ENCODE results near the gene DNAJB4. TPM values are rescaled to one million over a fixed set of nuclear protein-coding genes. Genes with fewer than 3 reads are reported as not detected.
A peak's percentile ranks its signal among the peaks of the same experiment; 100 is the strongest.

Gene DNAJB4
- total and polyA plus RNA-seq, 2 of the 13 experiments (the other 11 are each of a cell fraction or from before 2014, with no cell fraction given) = 4.4 to 18.6 TPM

DNA sequence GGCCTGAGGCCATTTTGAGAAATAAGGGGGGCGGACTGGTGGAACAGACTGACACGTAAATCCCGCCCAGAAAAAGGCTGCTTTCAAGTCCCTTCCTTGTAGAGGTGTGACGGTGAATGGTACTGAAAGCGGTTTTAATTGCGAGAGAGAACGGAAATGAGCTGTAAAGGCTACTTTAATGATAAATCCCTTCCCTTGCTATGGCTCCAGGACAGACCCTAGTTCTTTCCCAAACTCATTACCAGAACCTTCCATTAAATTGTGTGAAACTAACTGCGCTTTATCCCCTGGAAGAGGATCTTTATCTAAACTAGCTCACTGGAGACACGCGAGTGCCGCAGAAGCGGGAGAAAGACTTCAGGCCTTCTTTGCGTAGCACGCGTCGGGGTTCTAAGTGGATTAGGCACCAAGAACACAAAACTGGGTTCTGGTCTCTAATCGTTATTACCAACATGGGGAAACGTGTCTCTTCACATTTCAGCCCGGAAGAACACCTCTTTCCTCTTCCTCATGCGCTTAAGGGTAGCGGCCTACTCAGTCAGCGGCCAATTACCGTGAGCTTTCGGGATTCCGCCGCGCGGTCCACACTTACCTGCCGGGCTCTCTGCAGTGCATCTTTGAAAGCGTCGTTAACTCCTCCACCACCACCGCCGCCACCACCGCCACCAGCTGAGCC, 26.3 kb upstream of the DNAJB4 start (continued):
- TF ChIP-seq, protein P1, sequence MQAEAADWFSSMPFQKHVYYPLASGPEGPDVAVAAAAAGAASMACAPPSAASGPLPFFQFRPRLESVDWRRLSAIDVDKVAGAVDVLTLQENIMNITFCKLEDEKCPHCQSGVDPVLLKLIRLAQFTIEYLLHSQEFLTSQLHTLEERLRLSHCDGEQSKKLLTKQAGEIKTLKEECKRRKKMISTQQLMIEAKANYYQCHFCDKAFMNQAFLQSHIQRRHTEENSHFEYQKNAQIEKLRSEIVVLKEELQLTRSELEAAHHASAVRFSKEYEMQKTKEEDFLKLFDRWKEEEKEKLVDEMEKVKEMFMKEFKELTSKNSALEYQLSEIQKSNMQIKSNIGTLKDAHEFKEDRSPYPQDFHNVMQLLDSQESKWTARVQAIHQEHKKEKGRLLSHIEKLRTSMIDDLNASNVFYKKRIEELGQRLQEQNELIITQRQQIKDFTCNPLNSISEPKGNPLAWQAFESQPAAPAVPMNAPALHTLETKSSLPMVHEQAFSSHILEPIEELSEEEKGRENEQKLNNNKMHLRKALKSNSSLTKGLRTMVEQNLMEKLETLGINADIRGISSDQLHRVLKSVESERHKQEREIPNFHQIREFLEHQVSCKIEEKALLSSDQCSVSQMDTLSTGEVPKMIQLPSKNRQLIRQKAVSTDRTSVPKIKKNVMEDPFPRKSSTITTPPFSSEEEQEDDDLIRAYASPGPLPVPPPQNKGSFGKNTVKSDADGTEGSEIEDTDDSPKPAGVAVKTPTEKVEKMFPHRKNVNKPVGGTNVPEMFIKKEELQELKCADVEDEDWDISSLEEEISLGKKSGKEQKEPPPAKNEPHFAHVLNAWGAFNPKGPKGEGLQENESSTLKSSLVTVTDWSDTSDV (CRISPR knock-in tag; IDR thresholded peaks at IDR 0.05) = no peak
- TF ChIP-seq ZNF782 (CRISPR knock-in tag; IDR thresholded peaks at IDR 0.05; ENCODE audit: borderline replicate concordance) (no peak), ZFY (CRISPR knock-in tag; IDR thresholded peaks at IDR 0.05) (peak; percentile 88), ZFP1 (CRISPR knock-in tag; IDR thresholded peaks at IDR 0.05) (no peak), ZFX (CRISPR knock-in tag; IDR thresholded peaks at IDR 0.05; ENCODE audit: low read depth) (peak; percentile 79), HCFC1 (IDR thresholded peaks at IDR 0.05; ENCODE audit: low read depth, low read length) (no peak), GRHL1 (CRISPR knock-in tag; conservative IDR thresholded peaks at IDR 0.05) (no peak), SKI (IDR thresholded peaks at IDR 0.05; ENCODE audit: partially characterized antibody) (no peak), RFX3 (CRISPR knock-in tag; IDR thresholded peaks at IDR 0.05) (no peak), ZBTB42 (CRISPR knock-in tag; IDR thresholded peaks at IDR 0.05) (0 out of 2 replicates have a peak, but pooled peaks have one; percentile 60), ZNF710 (CRISPR knock-in tag; IDR thresholded peaks at IDR 0.05; ENCODE audit: borderline replicate concordance) (0 out of 2 replicates have a peak, but pooled peaks have one; percentile 69), SOX5 (CRISPR knock-in tag; IDR thresholded peaks at IDR 0.05; ENCODE audit: borderline replicate concordance) (0 out of 2 replicates have a peak, but pooled peaks have one; percentile 2), HDAC1 (CRISPR knock-in tag; IDR thresholded peaks at IDR 0.05) (no peak), ZNF138 (CRISPR knock-in tag; IDR thresholded peaks at IDR 0.05; ENCODE audit: low read depth) (peak; percentile 70; the same call in 1 of the 2 replicates), FOXP4 (CRISPR knock-in tag; IDR thresholded peaks at IDR 0.05) (peak; percentile 19; the same call in 1 of the 2 replicates), MAZ (IDR thresholded peaks at IDR 0.05; ENCODE audit: borderline replicate concordance, low read depth, low read length) (no peak), MAZ (CRISPR knock-in tag; IDR thresholded peaks at IDR 0.05; ENCODE audit: low read depth) (peak; percentile 47), ZNF3 (CRISPR knock-in tag; IDR thresholded peaks at IDR 0.05) (0 out of 2 replicates have a peak, but pooled peaks have one; percentile 15), ZC3H4 (CRISPR knock-in tag; IDR thresholded peaks at IDR 0.05; ENCODE audit: borderline replicate concordance) (no peak)
- TF ChIP-seq, protein P2, sequence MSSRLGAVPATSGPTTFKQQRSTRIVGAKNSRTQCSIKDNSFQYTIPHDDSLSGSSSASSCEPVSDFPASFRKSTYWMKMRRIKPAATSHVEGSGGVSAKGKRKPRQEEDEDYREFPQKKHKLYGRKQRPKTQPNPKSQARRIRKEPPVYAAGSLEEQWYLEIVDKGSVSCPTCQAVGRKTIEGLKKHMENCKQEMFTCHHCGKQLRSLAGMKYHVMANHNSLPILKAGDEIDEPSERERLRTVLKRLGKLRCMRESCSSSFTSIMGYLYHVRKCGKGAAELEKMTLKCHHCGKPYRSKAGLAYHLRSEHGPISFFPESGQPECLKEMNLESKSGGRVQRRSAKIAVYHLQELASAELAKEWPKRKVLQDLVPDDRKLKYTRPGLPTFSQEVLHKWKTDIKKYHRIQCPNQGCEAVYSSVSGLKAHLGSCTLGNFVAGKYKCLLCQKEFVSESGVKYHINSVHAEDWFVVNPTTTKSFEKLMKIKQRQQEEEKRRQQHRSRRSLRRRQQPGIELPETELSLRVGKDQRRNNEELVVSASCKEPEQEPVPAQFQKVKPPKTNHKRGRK (CRISPR knock-in tag; IDR thresholded peaks at IDR 0.05) = peak; percentile 63; the same call in 1 of the 2 replicates
